ENCODE results near the gene TOGARAM1. TPM values are rescaled to one million over a fixed set of nuclear protein-coding genes. Genes with fewer than 3 reads are reported as not detected.

TOGARAM1 gene
- total RNA-seq, 1 experiment from 2014 or later: 12.9 TPM

DNA sequence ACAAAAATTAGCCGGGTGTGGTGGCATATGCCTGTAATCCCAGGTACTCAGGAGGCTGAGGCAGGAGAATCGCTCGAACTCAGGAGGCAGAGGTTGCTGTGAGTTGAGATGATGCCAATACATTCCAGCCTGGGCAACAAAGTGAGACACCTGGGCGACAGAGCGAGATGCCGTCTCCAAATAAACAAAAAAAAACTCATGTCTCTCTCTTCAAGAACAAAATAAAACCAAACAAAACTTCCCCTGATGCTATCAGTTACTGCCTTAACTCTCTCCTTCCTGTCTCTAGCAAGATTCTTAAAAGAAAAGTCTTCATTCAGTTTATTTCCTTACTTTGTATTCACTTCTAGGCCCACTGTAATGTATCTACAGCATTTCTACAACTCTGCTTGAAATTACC lies 21.0 kb upstream of the TOGARAM1 start:
- Histone ChIP-seq H3K36me3 (ENCODE audit: low read depth) (peaks cover 16% of the 10 kb centered on the region), H3F3A (ENCODE audit: insufficient read depth, low read depth) (no peaks in the 10 kb centered on the region), H3K9me2 (ENCODE audit: insufficient read depth) (no peaks in the 10 kb centered on the region), H3K4me1 (replicated peaks; ENCODE audit: insufficient read depth) (no peaks in the 10 kb centered on the region), H3K27ac (no peak overlapping the region), H2AFZ (no peak overlapping the region), H3K27me3 (ENCODE audit: insufficient read depth, low read depth) (no peaks in the 10 kb centered on the region), H3K4me3 (no peak overlapping the region), H4K20me1 (ENCODE audit: insufficient read depth) (no peaks in the 10 kb centered on the region), H3K9me3 (ENCODE audit: insufficient read depth, low read depth) (no peaks in the 10 kb centered on the region), H3K4me2 (no peak overlapping the region), H3K79me2 (ENCODE audit: low read depth) (no peaks in the 10 kb centered on the region)
- intact Hi-C loops (cut with micrococcal nuclease; ENCODE audit: unreplicated experiment): no loop called here
- POLR2A ChIA-PET (ENCODE audit: unreplicated experiment): no interaction called here
- CTCF ChIA-PET: no interaction called here
- no TSS peak for BruUV-seq (replicated peaks)
- TF ChIP-seq EZH2 (IDR thresholded peaks at IDR 0.05; ENCODE audit: low read depth) (no peak), CTCF (conservative IDR thresholded peaks at IDR 0.05) (no peak)
- DNase-seq: no peak

GRCh38 chr14:44941591-44941990 lies 20.4 kb upstream of the TOGARAM1 start:
- DNase-seq: no peak
- Histone ChIP-seq H4K20me1 (ENCODE audit: insufficient read depth) (no peaks in the 10 kb centered on the region), H3K9me2 (ENCODE audit: insufficient read depth) (no peaks in the 10 kb centered on the region), H3F3A (ENCODE audit: insufficient read depth, low read depth) (no peaks in the 10 kb centered on the region), H3K79me2 (ENCODE audit: low read depth) (no peaks in the 10 kb centered on the region), H3K4me3 (no peak overlapping the region), H3K4me2 (no peak overlapping the region), H2AFZ (no peak overlapping the region), H3K27ac (no peak overlapping the region), H3K36me3 (ENCODE audit: low read depth) (peaks cover 18% of the 10 kb centered on the region), H3K9me3 (ENCODE audit: insufficient read depth, low read depth) (no peaks in the 10 kb centered on the region), H3K4me1 (replicated peaks; ENCODE audit: insufficient read depth) (no peaks in the 10 kb centered on the region), H3K27me3 (ENCODE audit: insufficient read depth, low read depth) (no peaks in the 10 kb centered on the region)
- ChIA-PET POLR2A (ENCODE audit: unreplicated experiment) (no interaction called here), CTCF (interaction anchor here (0.6 kb wide), 1 partner anchor 327 kb away, joined by 4 read pairs; no protein-coding TSS in a partner anchor)
- intact Hi-C loops (cut with micrococcal nuclease; ENCODE audit: unreplicated experiment): no loop called here
- BruUV-seq (replicated peaks): no TSS peak
- no peak for TF ChIP-seq EZH2 (IDR thresholded peaks at IDR 0.05; ENCODE audit: low read depth)
- TF ChIP-seq CTCF (conservative IDR thresholded peaks at IDR 0.05): no peak

DNA sequence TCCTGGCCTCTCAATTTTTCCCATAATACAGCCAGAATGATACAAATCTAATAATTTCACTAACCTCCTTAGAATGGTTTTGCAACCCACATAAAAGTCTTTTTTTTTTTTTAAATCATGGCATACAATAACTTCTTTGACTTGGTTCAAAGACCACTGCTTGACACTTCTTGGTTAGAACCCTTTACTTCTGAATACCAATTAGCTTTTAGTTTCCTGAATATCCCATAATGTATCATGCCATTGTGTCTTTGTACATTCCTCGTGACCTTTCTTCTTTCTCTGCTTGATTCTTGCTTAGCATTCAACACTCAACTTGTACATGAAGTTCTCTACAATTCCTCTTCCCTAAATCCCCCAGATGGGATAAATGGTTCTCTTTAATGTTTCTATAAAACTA lies 19.6 kb upstream of the TOGARAM1 start:
- no peaks in the 10 kb centered on the region for H4K20me1 ChIP-seq (ENCODE audit: insufficient read depth)
- no peaks in the 10 kb centered on the region for H3K9me3 ChIP-seq (ENCODE audit: insufficient read depth, low read depth)
- H3K27me3 ChIP-seq (ENCODE audit: insufficient read depth, low read depth): no peaks in the 10 kb centered on the region
- no peak overlapping the region for H3K4me3 ChIP-seq
- POLR2A ChIA-PET (ENCODE audit: unreplicated experiment): no interaction called here
- no peaks in the 10 kb centered on the region for H3K9me2 ChIP-seq (ENCODE audit: insufficient read depth)
- no peak overlapping the region for H3K27ac ChIP-seq
- DNase-seq: no peak
- CTCF ChIA-PET: no interaction called here
- H2AFZ ChIP-seq: no peak overlapping the region
- no TSS peak for BruUV-seq (replicated peaks)
- H3K36me3 ChIP-seq (ENCODE audit: low read depth): peaks cover 18% of the 10 kb centered on the region
- TF ChIP-seq EZH2 (IDR thresholded peaks at IDR 0.05; ENCODE audit: low read depth) (no peak), CTCF (conservative IDR thresholded peaks at IDR 0.05) (no peak)
- no peaks in the 10 kb centered on the region for H3K4me1 ChIP-seq (replicated peaks; ENCODE audit: insufficient read depth)
- H3K4me2 ChIP-seq: no peak overlapping the region
- intact Hi-C loops (cut with micrococcal nuclease; ENCODE audit: unreplicated experiment): no loop called here
- H3F3A ChIP-seq (ENCODE audit: insufficient read depth, low read depth): no peaks in the 10 kb centered on the region
- no peaks in the 10 kb centered on the region for H3K79me2 ChIP-seq (ENCODE audit: low read depth)

All from PC-9 (cell line).